Breast epithelium (tissue), 3 donors: ENCODE results near the gene FLRT2.

Experiments
- POLR2A ChIP-seq: fragments of 450-650 bp; IDR thresholded peaks from one replicate; pipeline ENCODE4 v1.6.1; 2016; ENCODE audit warnings: antibody characterized with exemption, mild to moderate bottlenecking, moderate library complexity
- TF ChIP-seq, protein P1 (sequence below), 3 donors: fragments of 450-650 bp; IDR thresholded peaks; one replicate each; pipeline ENCODE4 v1.5.1; 2016 to 2017; ENCODE audit warnings: antibody characterized with exemption in 3 of 3, mild to moderate bottlenecking in 3 of 3, moderate library complexity in 3 of 3

DNA sequence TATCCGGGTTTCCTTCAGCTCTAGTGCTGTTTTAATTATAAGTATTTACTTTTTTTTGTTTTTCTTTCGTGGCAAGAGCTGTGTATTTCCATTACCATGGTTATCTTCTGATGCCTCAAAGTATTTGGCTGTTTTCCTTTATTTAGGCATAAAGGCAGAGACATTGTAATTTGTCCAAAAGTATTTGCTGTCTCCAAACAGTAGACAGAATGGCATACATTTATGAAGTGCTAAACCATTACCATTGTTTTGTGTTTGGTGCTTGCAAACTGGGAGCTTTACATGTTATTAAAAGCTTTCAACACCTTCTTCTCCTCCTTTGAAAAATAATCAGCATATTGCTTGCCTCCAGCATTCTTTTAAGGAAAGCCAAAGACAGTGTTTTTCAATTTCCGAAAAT is 46.3 kb downstream of the FLRT2 start:
- TF ChIP-seq, protein P1, sequence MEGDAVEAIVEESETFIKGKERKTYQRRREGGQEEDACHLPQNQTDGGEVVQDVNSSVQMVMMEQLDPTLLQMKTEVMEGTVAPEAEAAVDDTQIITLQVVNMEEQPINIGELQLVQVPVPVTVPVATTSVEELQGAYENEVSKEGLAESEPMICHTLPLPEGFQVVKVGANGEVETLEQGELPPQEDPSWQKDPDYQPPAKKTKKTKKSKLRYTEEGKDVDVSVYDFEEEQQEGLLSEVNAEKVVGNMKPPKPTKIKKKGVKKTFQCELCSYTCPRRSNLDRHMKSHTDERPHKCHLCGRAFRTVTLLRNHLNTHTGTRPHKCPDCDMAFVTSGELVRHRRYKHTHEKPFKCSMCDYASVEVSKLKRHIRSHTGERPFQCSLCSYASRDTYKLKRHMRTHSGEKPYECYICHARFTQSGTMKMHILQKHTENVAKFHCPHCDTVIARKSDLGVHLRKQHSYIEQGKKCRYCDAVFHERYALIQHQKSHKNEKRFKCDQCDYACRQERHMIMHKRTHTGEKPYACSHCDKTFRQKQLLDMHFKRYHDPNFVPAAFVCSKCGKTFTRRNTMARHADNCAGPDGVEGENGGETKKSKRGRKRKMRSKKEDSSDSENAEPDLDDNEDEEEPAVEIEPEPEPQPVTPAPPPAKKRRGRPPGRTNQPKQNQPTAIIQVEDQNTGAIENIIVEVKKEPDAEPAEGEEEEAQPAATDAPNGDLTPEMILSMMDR (IDR thresholded peaks at IDR 0.05), result no peak
- no peak for TF ChIP-seq POLR2A
